GM20431 (cell line): Measurements from ENCODE around the gene COX19.
"Not testable (repeated sequence)": the region's sequence is repeated elsewhere in the genome, so short reads cannot be mapped to it uniquely, and the experiment has no call there.

ENCODE experiments used
- in situ Hi-C: fragments of 300-500 bp; cut with MseI, MboI; formaldehyde crosslinking; loops from one replicate; pipeline ENCODE4 v1.15.0; 2020; ENCODE audit warnings: low sequenced_read_pairs; ENCODE audit not compliant: unreplicated experiment

The COX19 gene

GRCh38 chr7:932651-932975 lies 42.7 kb downstream of the COX19 start:
- in situ Hi-C loops: no loop called here

DNA sequence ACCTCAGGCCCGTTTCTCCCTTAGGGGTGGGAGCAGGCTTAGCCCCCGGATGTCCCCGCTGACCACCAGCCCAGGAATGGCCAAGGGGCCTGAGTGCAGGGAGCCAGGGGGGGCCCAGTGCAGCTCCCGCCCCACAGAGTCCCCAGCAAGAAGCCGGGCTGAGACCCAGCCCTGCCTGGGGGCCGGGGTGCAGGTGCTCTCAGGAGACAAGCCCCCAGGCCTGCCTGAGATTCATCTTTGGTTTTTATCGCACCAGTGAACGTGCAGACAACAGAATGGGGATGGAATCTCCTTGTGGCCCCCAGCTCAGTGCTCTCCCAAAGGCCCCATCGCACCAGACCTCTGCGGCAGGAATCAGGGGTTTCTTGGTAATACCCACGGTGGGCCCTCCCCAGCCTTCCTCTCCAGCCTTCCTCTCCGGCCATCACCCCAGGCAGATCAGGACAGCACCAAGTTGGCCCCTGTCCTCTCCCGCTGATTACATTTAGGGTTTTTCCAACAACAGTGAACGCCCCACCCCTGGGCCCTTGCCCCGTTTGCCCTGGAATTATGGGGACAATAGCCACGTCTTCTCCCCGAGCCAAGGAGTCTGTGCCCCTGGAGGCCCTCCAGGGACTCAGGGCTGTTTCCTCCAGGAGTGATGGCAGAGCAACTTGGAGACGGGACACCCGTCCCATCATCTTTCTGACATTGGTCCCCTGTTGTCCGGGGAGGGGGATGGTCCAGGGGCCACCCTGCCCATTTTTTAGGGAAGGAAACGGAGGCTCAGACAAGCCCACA lies 43.3 kb downstream of the COX19 start:
- in situ Hi-C loops: no loop called here

DNA sequence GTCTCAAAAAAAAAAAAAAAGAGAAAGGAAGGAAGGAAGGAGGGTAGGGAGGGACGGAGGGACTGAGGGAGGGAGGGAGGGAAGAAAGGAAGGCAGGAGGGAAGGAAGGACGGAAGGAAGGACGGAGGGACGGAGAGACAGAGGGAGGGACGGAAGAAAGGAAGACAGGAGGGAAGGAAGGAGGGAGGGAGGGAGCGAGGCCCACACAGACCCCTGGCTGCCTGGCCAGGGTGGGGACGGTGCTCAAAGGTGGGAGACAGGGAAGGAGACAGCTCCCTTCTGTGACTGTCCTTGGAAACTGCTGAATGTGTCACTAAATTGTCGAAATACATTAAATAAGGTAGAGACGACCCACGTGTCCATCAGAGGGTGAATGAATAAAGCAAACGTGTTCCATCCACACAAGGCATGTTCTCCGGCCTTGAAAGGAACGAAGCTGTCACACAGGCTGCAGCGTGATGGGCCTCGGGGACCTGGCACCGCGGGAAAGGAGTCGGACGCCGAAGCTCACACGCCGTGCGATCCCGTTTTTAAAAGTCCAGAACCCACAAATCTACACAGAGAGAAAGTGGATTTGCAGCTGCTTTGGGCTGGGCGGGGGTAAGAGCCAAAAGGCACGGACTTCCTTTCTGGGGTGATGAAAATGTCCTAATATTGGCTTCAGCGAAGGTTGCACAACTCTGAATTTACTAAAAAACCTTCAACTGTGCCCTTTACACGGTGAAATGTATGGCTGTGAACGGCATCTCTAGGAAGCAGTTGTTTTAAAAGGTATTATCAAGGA lies 44.2 kb downstream of the COX19 start:
- in situ Hi-C loops: no loop called here

GRCh38 chr7:929311-929711 lies 46.0 kb downstream of the COX19 start:
- in situ Hi-C loops: no loop called here

DNA sequence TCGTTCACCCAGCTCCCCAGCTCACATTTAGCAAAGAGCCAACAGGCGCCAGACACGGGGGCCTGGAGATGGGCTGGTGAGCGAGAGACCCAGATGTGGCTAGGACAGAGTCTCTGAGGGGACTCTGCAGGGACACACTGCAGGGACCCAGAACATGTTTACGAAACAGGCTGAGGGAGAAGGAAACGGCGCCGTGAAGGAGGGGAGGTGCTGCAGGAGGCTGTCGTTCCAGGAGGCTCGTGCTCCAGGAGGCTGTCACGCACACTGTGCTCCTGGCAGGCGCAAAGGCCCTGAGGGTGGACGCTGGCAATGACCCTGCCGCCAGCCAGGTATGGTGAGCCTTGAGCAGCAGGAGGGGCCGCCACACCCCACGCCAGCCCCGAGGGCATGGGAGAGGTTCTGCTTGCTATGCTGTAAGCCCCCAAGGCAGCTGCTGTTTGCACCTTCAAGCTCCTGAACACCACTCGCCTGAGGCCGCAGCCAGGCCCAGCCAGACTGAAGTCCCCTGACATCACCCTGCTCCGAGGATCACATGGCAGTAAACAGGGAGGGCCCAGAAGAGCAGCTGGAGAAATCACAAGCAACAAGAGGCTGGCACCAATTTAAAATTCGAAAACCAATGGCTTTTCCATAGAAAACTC lies 48.2 kb downstream of the COX19 start:
- in situ Hi-C loops: no loop called here

GRCh38 chr7:926061-927030 lies 49.0 kb downstream of the COX19 start:
- in situ Hi-C loops: no loop called here

DNA sequence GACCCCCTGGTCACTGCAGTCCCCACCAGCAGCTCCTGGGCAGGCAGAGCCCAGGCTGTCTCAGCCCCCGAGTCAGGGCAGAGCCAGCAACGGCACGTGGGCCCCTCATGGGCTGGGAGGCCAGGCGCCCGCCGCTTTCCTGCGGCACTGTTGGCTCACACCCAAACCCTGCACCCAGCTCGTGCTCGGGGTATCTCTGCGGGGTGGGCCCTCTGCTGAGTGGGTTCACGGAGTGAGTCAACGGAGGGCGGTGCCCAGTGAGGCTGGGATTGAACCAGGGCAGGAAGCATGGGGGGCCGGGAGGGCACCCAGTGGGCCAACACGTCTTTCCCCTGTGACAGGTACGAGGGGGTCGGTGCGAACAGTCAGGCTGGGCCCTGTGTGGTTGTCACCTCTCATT lies 49.7 kb downstream of the COX19 start:
- in situ Hi-C loops: no loop called here

DNA sequence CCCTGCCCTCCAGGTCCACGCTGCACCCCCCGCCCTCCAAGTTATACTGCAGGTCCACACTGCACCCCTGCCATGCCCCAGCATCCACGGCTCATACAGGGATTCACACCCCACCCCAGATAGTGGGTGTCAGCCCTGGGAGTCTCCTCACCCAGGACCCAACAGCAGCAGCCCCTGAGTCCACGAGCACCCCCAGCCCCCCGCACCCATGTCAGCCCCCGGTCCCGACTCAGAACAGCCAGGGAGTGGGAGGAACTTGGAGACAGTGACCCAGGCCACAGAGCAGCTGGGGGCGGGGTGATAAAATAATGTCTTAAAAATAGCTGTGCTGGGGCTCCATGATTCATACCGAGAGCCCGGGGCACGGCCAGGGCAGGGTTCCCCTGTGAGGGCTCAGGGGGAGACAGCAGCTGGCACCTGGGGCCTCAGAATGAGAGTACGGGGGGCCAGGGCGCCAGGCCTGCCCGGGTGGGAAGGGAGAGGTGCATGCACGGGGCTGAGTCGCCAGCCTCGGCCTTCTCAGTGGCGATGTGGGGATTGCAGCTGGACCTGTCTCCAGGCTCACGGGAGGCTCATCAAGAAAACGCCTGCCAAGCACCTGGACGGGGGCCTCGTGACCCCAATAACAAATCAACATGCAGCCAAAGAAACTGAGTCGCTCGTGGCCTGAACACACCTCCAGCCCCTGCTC lies 50.7 kb downstream of the COX19 start:
- in situ Hi-C loops: no loop called here

GRCh38 chr7:924042-924441 lies 51.3 kb downstream of the COX19 start:
- in situ Hi-C loops: not testable (repeated sequence)

DNA sequence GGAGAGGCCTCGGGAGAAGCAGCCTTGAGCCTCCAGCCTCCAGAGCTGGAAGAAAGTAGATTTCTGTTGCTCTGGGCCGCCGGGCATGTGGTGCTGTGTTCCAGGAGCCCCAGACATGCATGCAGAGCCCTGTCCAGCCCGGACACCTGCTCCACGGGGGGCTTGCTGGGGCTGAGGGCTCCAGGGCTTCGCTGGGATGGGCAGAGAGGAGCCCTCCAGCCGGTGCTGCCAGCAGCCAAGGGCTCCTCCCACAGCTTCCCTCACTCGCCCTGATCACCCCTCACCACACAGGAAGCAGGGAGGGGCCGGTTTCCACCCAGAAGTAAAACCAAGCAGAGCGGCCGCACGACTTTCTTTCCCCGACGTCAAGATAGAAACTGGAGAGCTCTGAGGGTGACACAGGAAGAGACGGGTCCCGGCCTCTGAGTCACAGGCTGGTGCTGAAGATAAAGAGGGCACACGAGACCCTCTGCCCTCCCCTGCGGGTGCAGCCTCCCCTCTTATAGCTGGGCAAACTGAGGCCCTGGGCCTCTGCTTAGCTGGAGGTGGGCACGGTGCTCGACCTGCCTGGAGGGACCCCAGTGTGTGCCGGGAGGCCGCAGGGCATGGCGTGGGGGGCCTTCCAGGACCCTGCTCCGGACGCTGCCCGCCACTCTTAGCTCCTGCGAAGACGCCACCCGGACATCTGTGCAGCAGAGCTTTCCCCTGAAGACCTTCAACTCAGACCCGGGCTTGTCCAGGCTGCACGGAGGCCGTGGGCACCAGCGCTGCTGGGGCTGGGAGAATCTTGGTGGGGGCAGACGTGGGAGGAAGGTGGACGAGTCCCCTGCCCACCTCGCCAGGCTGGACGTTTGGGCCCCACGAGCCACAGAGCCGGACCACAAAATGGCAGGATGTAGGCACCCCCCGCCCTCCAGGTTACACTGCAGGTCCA lies 52.0 kb downstream of the COX19 start:
- in situ Hi-C loops: no loop called here

DNA sequence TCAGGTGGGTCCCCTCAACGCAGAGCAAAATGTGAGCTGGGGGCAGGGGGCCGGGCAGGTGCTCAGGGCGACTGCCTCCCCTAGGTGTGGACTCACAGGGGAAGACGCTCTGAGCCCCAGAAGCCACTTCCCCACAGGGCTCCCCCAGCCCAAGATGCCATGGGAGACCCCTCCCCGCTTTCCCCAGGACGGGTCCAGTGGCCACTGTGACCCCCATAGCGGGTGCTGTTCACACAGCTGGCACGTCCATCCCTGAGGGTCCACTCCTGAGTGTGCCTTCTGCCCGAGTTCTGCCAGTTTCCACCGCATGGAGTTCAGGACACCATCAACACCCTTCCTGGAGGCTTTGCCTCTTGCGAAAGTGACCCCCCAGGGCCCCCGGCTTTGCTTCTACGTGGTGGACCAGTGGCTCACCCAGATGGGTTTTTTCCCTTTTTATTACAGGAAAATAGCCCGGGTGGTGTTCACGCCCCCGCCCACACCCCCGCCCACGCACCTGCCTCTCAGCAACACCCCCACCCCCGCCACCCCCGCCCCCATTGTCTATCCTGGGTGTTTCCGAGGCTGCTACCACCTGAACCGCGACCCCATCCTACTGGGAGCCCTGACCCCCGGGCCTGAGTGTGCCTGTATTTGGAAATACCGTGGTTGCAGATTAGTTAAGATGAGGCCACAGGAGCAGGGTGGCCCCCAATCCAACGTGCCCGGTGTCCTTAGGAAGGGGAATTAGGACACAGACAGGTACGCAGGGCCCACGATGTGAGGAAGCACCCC lies 52.8 kb downstream of the COX19 start:
- in situ Hi-C loops: no loop called here

- in situ Hi-C loops: no loop called here
These were observed 53.6 kb downstream of the COX19 start for GRCh38 chr7:921581-922333.

- in situ Hi-C loops: no loop called here
These were observed 54.3 kb downstream of the COX19 start for GRCh38 chr7:921071-921461.

GRCh38 chr7:920351-921070 lies 54.8 kb downstream of the COX19 start:
- in situ Hi-C loops: no loop called here

DNA sequence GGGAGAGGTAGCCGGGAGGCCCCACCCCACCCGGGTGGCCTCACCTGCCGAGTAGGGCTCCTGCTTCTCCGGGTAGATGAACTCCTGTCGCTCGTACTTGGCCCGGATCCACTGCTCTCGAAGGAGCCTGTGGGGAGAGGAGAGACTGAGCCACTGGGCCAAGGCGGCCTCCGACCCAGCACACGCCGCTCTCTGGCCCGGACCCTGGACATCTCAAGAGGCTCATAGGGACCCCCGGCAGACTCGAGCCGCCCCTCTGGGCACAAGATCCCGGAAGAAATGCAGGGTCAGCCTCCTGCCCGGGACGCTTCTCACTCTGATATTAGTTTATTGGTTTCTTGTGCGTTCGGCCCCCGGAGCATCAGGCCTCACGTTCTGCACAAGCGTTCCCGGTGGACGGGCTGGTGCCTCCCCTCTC lies 55.4 kb downstream of the COX19 start:
- in situ Hi-C loops: no loop called here

GRCh38 chr7:919114-919442 lies 56.3 kb downstream of the COX19 start:
- in situ Hi-C loops: no loop called here
